ENCODE data around the gene PEAR1. TPM values are rescaled to one million over a fixed set of nuclear protein-coding genes. Genes with fewer than 3 reads are reported as not detected.

PEAR1 gene
- total RNA-seq, 2 donors from 2014 or later: 7.9 to 12.5 TPM

DNA sequence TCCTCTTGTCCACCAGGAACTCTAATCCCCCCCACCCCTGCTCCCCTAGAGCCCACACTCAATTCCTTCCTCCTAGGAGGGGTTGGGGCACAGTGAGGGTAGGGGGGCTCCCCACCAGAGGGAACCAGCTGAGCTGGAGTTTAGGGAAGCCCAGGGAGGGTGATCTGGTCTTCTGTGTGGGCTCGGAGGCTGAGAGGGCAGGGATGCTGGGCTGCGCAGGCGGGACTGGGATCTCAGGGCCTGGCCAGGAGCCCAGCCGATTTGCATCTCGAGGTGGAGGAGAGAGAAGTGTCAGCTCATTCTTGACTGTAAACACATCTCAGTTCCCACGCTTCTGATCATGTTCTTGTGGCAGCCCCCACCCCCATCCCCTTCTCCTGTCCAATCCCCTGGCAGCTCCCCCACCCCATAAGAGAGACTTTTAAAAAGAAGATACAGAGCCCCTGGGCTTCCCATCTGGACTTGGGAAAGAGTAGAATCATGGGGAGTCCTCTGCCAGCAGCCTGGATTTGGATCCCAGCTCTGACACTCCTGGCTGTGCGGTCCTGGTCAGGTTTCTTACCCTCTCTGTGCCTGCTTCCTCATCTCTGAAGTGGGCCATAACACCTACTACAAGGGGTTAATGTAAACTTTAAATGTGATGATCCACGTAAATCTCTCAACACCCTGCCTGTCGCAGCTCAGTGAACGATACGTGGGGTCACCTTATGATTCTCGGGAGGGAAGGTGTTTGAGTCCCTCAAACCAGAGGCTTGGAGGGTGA, 6.6 kb downstream of the PEAR1 start:
- H3K4me3 ChIP-seq: no peak overlapping the region
- H3K9me3 ChIP-seq: no peaks in the 10 kb centered on the region
- H3K27me3 ChIP-seq: no peaks in the 10 kb centered on the region
- no peaks in the 10 kb centered on the region for H3K36me3 ChIP-seq
- TF ChIP-seq, protein P1, sequence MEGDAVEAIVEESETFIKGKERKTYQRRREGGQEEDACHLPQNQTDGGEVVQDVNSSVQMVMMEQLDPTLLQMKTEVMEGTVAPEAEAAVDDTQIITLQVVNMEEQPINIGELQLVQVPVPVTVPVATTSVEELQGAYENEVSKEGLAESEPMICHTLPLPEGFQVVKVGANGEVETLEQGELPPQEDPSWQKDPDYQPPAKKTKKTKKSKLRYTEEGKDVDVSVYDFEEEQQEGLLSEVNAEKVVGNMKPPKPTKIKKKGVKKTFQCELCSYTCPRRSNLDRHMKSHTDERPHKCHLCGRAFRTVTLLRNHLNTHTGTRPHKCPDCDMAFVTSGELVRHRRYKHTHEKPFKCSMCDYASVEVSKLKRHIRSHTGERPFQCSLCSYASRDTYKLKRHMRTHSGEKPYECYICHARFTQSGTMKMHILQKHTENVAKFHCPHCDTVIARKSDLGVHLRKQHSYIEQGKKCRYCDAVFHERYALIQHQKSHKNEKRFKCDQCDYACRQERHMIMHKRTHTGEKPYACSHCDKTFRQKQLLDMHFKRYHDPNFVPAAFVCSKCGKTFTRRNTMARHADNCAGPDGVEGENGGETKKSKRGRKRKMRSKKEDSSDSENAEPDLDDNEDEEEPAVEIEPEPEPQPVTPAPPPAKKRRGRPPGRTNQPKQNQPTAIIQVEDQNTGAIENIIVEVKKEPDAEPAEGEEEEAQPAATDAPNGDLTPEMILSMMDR (IDR thresholded peaks at IDR 0.05): no peak
- H3K4me1 ChIP-seq: peaks cover 0 to 93% of the 10 kb centered on the region in 2 donors
- DNase-seq (ENCODE audit: low spot score): no peak
- H3K27ac ChIP-seq: no peak overlapping the region

GRCh38 chr1:156900896-156901589, 7.5 kb downstream of the PEAR1 start:
- peak overlapping the region in 1 of 2 donors; percentile 21 for H3K27ac ChIP-seq

DNA sequence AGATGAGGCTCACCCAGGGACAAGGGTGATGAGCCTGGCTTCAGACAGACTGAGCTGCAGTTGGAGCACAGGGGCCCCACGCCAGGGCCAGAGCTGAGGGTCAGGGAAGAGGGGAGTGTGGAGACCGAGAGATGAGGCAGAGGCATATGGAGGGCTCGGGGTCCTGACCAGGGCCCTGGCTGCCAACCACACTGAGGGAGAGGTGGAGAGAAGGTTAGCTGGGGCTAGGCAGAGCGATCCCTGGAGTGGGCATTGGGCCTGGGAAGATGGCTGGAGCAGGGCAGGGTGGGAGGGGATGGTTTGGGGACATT, 8.0 kb downstream of the PEAR1 start:
- Histone ChIP-seq H3K4me3 (no peak overlapping the region), H3K36me3 (no peaks in the 10 kb centered on the region), H3K27ac (peak overlapping the region in 1 of 2 donors; percentile 21), H3K9me3 (no peaks in the 10 kb centered on the region), H3K27me3 (no peaks in the 10 kb centered on the region), H3K4me1 (peaks cover 0 to 79% of the 10 kb centered on the region in 2 donors)
- TF ChIP-seq, protein P1 (IDR thresholded peaks at IDR 0.05): no peak
- no peak for DNase-seq (ENCODE audit: low spot score)

More at GRCh38 chr1:156900896-156901589, 7.5 kb downstream of the PEAR1 start:
- Histone ChIP-seq H3K4me3 (no peak overlapping the region), H3K36me3 (no peaks in the 10 kb centered on the region), H3K4me1 (peaks cover 0 to 84% of the 10 kb centered on the region in 2 donors), H3K27me3 (no peaks in the 10 kb centered on the region), H3K9me3 (no peaks in the 10 kb centered on the region)
- TF ChIP-seq, protein P1 (IDR thresholded peaks at IDR 0.05): no peak
- no peak for DNase-seq (ENCODE audit: low spot score)

DNA sequence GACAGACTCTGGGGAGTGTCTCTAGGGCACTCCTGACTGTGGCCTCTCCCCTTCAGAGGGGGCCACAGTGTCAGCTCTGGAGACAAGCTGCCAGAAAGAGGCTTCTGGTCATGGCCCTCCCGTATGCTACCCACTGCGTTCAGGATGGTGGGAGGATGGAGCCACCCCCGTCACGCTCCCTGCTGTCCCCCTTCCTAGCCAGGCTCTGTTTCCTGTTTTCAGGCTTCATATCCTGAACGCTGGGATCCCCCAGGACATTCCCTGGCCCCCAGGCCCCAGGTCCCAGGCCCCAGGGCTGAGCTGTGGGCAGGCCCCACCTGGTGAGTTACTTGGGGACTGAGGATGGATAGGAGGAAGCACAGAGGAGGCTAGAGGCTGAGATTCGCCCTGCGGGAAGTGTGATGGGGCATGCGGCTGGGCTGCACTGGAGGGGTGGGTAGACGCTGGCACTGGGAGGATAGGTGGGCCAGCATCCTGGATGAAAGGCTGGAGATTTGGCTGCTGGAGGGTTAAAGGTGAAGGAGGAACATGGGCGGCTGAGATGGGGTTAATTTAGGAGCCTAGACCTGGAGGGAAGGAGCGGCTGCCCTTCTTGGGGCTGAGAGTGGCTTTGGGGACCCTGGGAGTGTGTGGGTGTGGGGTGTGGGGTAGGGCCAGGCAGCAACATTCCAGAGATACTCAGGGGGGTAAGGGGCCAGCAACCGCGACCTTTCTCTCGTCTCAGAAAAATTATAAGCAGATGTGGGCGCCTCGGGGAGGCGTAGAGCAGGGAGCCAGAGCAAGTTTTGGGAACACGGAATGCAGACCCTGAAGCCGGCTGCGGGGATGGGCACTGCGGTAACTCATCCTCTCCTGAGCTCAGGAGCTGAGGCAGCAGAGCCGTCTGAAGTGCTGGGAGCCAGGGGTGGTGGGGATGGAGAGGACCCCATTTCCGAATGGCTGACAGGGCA, 8.7 kb downstream of the PEAR1 start:
- DNase-seq (ENCODE audit: low spot score): no peak

More for the DNA sequence above, 8.7 kb downstream of the PEAR1 start:
- Histone ChIP-seq H3K4me1 (peaks cover 0 to 72% of the 10 kb centered on the region in 2 donors), H3K4me3 (no peak overlapping the region), H3K9me3 (no peaks in the 10 kb centered on the region), H3K36me3 (no peaks in the 10 kb centered on the region), H3K27ac (no peak overlapping the region), H3K27me3 (no peaks in the 10 kb centered on the region)
- TF ChIP-seq, protein P1 (IDR thresholded peaks at IDR 0.05): no peak
